Measurements from ENCODE around the gene ZNF883. TPM values are rescaled to one million over a fixed set of nuclear protein-coding genes. Genes with fewer than 3 reads are reported as not detected.

Gene ZNF883
- 2.6 and 4.0 TPM in 2 replicates for total RNA-seq (ENCODE audit: low replicate concordance)

DNA sequence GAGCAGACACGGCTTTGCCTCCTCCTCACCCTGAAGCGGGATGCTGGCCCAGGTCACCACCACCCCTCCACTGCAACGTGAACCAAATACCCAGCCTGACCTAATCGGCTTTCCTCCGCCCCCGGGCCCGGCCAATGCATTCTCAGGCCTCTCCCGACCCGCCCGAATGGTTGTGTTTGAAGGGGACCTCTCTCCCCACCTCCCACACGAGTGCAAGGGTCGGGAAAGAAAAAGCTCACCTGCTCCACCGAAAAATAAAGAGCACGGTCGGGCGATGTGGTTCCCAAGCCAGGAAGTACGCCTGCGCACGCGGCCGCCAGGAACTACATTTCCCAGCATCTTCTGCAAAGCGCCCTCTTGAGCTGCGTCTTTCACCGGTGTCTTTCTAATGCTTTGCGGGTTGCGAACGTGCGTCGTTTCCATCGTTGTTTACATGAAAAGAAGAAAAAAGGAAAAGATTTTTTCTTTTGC lies at the start of gene ZNF883:
Gene ZNF883, minus strand, starts transcription at position 282 of the 471 bp plus-strand sequence.

GRCh38 chr9:113056191-113057106 lies 44.5 kb upstream of the ZNF883 start, which contains the start of gene ZFP37:
Gene ZFP37 (minus strand): TSS chr9:113056724. CDS start chr9:113056688, 36 bp downstream.

Other genes with a start within 250 kb of the ZNF883 start
- gene SLC46A2, start 121.3 kb downstream of the ZNF883 start, total RNA-seq (ENCODE audit: low replicate concordance) = not detected in 2 replicates
- 2.1 TPM in 2 replicates for gene ZFP37, start 44.5 kb upstream of the ZNF883 start, total RNA-seq (ENCODE audit: low replicate concordance)
- gene SLC31A2, start 138.8 kb upstream of the ZNF883 start, total RNA-seq (ENCODE audit: low replicate concordance) = 5.1 and 18.4 TPM in 2 replicates
- gene FKBP15, start 209.1 kb upstream of the ZNF883 start, total RNA-seq (ENCODE audit: low replicate concordance) = 11.5 and 14.8 TPM in 2 replicates
- 14.5 and 21.0 TPM in 2 replicates for gene SLC31A1, start 209.4 kb upstream of the ZNF883 start, total RNA-seq (ENCODE audit: low replicate concordance)

Data from smooth muscle cell of the coronary artery (primary cell).